ENCODE measurements around the gene LINC00237. TPM values are rescaled to one million over a fixed set of nuclear protein-coding genes. Genes with fewer than 3 reads are reported as not detected.
A peak's percentile ranks its signal among the peaks of the same experiment; 100 is the strongest.

LINC00237 gene
- total RNA-seq, 1 experiment from 2014 or later = 0.90 TPM

GRCh38 chr20:21048841-21049273 lies 57.3 kb downstream of the LINC00237 start:
- Mint-ChIP-seq H3K9me3 (no peaks in the 10 kb centered on the region), H3K36me3 (ENCODE audit: insufficient read depth in 1 of 3, low read depth in 3 of 3) (no peaks in the 10 kb centered on the region), H3K27me3 (ENCODE audit: low read depth) (peaks cover 2% of the 10 kb centered on the region; the same call in 1 of the 2 replicates), H3K27ac (peak overlapping the region in 1 of 3 experiments; percentile 6; a peak in 1 of 7 replicates), H3K4me3 (no peak overlapping the region; a peak in 1 of 5 replicates), H3K4me1 (peaks cover 21 to 32% of the 10 kb centered on the region in 2 experiments)
- TF ChIP-seq CTCF (conservative IDR thresholded peaks at IDR 0.05) = peak; percentile 95
- Histone ChIP-seq H4K91ac (ENCODE audit: insufficient read length, low read depth, low read length) (no peak overlapping the region), H2BK20ac (ENCODE audit: low read depth, low read length, poor library complexity, severe bottlenecking) (no peak overlapping the region), H3K9ac (ENCODE audit: extremely low read depth, insufficient read length, low read length) (no peak overlapping the region), H3K56ac (ENCODE audit: insufficient read length, low read depth, low read length) (no peak overlapping the region), H3K18ac (ENCODE audit: insufficient read length, low read depth, low read length) (no peak overlapping the region), H2BK5ac (ENCODE audit: insufficient read length, low read length) (no peak overlapping the region), H3K23ac (ENCODE audit: insufficient read length, low read depth, low read length) (no peak overlapping the region), H3K4ac (ENCODE audit: low read depth, low read length) (no peak overlapping the region), H2BK120ac (ENCODE audit: low read depth, low read length, poor library complexity, severe bottlenecking) (no peak overlapping the region), H2BK15ac (ENCODE audit: low read depth, low read length) (no peak overlapping the region), H3K4me2 (ENCODE audit: insufficient read depth, insufficient read length, low read length) (no peak overlapping the region), H3K27ac (ENCODE audit: insufficient read length, low read depth, low read length) (no peak overlapping the region), H3K27me3 (ENCODE audit: insufficient read depth, low read length) (no peaks in the 10 kb centered on the region), H4K20me1 (ENCODE audit: control insufficient read depth, insufficient read depth, insufficient read length) (no peaks in the 10 kb centered on the region), H3K14ac (ENCODE audit: insufficient read depth, low read length) (no peak overlapping the region), H4K8ac (replicated peaks; ENCODE audit: insufficient read length, low read depth, low read length) (no peak overlapping the region), H3K23me2 (ENCODE audit: insufficient read length, low read depth, low read length, poor library complexity, severe bottlenecking) (peaks cover 2% of the 10 kb centered on the region), H2AK5ac (ENCODE audit: insufficient read length, low read length) (no peak overlapping the region), H3K79me1 (ENCODE audit: insufficient read depth, low read depth, low read length, poor library complexity, severe bottlenecking) (no peaks in the 10 kb centered on the region), H3T11ph (ENCODE audit: low read length) (no peak overlapping the region), H3K79me2 (ENCODE audit: insufficient read depth, low read length) (no peaks in the 10 kb centered on the region), H3K4me1 (ENCODE audit: insufficient read depth, low read length) (peaks cover 5% of the 10 kb centered on the region), H2BK12ac (ENCODE audit: insufficient read length, low read depth, low read length) (no peak overlapping the region), H4K5ac (ENCODE audit: insufficient read length, low read depth, low read length) (no peak overlapping the region), H2AFZ (ENCODE audit: low read length) (no peak overlapping the region), H3K9me3 (ENCODE audit: control insufficient read depth, low read depth, low read length) (no peaks in the 10 kb centered on the region)
- DNase-seq = peak; percentile 79
- no CpG with 5 or more reads among the region's 5 CpGs for WGBS (ENCODE audit: extremely low coverage, insufficient read length, low lambda C conversion rate)

Measured in H9 (cell line).